AG09309 (cell line): Measurements from ENCODE around the gene ARTN.

Experiments
- DNase-seq: peaks from one replicate; pipeline ENCODE4 v3.0.0-alpha.2; 2010; ENCODE audit warnings: low read depth
- H3K4me3 ChIP-seq: 2 replicates; pipeline ENCODE4 v1.5.1; 2011; ENCODE audit warnings: mild to moderate bottlenecking, low read depth, low read length, moderate library complexity; ENCODE audit not compliant: control insufficient read depth
- TF ChIP-seq, protein P1 (sequence below): IDR thresholded peaks from 2 replicates; pipeline ENCODE4 v1.5.1; 2011; ENCODE audit warnings: mild to moderate bottlenecking, low read depth, low read length, inconsistent platforms; ENCODE audit not compliant: insufficient read depth, control insufficient read depth; ENCODE audit errors: missing control alignments

Gene ARTN

DNA sequence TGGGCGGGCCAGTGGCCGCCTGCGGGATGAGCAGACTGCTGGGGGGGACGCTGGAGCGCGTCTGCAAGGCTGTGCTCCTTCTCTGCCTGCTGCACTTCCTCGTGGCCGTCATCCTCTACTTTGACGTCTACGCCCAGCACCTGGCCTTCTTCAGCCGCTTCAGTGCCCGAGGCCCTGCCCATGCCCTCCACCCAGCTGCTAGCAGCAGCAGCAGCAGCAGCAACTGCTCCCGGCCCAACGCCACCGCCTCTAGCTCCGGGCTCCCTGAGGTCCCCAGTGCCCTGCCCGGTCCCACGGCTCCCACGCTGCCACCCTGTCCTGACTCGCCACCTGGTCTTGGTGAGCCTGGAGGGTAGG lies 47.5 kb downstream of the ARTN start:
- TF ChIP-seq, protein P1, sequence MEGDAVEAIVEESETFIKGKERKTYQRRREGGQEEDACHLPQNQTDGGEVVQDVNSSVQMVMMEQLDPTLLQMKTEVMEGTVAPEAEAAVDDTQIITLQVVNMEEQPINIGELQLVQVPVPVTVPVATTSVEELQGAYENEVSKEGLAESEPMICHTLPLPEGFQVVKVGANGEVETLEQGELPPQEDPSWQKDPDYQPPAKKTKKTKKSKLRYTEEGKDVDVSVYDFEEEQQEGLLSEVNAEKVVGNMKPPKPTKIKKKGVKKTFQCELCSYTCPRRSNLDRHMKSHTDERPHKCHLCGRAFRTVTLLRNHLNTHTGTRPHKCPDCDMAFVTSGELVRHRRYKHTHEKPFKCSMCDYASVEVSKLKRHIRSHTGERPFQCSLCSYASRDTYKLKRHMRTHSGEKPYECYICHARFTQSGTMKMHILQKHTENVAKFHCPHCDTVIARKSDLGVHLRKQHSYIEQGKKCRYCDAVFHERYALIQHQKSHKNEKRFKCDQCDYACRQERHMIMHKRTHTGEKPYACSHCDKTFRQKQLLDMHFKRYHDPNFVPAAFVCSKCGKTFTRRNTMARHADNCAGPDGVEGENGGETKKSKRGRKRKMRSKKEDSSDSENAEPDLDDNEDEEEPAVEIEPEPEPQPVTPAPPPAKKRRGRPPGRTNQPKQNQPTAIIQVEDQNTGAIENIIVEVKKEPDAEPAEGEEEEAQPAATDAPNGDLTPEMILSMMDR = no peak
- peak overlapping the region; percentile 49 for H3K4me3 ChIP-seq
- no peak for DNase-seq

DNA sequence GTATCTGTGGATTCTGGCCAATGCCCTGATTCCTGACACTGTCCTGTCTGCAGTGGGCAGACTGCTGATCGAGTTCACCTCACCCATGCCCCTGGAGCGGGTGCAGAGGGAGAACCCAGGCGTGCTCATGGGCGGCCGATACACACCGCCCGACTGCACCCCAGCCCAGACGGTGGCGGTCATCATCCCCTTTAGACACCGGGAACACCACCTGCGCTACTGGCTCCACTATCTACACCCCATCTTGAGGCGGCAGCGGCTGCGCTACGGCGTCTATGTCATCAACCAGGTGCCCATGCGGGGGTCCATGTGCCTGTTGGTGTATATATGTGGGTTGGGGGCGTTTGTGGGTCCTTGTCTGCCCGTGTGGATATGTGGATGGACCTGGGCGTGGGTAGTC lies 48.0 kb downstream of the ARTN start:
- TF ChIP-seq, protein P1 = no peak
- DNase-seq = no peak
- H3K4me3 ChIP-seq = no peak overlapping the region

DNA sequence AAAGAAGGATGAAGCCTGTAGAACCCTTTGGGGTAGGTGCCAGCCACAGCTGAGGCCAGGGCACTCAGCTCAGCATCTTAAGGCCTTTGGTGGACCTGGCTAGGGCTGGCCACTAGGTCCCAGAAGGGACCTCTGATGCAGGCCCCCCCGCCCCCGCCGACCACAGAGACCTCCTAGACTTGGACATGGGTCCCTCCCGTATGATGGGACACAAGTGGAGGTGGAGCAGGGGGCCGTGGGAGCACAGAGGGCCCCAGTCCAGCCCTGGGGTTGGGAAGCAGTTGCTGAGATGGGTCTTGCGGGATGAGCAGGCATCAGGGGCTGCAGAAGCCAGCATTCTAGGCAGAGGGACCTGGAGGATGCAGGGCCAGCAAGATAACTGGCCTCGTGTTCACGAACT lies 48.6 kb downstream of the ARTN start:
- no peak for DNase-seq
- no peak overlapping the region for H3K4me3 ChIP-seq
- TF ChIP-seq, protein P1 = no peak

DNA sequence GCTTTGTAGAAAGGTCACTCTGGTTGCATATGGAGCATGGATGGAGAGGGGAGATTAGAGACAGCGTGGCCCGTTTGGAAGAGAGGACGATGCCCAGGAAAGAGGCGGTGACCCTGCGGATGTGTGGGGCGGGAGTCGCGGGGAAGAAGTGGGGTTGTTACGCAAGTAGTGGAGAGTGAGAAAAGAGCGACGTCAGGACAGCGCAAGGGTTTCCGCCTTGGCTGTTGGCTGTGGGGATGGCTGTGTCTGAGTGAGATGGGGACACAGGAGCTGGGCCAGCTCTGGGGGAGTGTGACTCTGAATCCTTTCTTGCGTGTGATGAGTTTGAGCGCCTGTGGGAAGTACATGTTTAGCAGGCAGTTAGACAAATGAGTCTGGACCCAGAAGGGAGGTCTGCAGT lies 49.2 kb downstream of the ARTN start:
- DNase-seq = no peak
- TF ChIP-seq, protein P1 = no peak
- H3K4me3 ChIP-seq = no peak overlapping the region

DNA sequence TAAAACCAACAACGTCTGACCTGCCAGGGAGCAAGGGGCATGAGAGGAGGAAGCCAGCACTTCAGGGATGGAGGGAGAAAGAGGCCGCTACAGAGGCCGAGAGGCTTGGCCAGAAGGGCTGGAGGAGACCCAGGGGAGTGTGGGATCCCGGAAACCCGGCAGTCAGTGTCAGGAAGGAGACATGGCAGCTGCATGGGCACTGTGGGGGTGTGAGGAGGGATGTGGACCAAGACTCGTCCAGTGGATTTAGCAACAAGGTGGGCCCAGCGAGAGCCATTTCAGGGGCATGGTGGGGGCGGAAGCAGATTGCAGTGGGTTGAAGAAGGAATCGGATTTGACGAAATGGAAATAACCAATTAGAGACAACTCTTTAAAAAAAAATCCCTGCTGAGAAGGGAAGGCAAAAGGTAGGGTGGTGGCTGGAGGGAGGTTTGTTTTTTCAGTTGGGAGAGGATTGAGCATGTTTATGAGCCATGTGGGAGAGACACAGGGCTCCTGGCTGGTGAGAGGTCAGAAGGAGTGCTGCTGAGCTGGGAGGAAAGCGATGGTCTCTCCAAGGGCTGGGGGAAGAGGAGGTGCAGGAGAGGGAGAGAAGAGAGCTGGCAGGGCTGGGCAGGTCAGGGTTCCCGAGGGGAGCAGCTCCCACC lies 49.8 kb downstream of the ARTN start:
- no peak for DNase-seq
- H3K4me3 ChIP-seq = no peak overlapping the region
- TF ChIP-seq, protein P1 = no peak

DNA sequence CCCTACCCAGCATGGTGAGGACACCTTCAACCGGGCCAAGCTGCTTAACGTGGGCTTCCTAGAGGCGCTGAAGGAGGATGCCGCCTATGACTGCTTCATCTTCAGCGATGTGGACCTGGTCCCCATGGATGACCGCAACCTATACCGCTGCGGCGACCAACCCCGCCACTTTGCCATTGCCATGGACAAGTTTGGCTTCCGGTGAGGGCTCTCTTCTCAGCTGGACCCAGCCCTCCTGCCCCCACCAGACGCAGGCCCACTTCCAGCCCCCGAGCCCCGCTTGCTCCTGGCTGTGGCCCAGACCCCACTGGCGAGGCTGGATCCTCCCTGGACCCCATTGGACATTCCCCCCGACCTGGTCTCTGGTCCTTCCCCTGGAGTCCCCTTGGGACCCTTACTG lies 51.3 kb downstream of the ARTN start:
- no peak for DNase-seq
- H3K4me3 ChIP-seq = no peak overlapping the region
- TF ChIP-seq, protein P1 = no peak

DNA sequence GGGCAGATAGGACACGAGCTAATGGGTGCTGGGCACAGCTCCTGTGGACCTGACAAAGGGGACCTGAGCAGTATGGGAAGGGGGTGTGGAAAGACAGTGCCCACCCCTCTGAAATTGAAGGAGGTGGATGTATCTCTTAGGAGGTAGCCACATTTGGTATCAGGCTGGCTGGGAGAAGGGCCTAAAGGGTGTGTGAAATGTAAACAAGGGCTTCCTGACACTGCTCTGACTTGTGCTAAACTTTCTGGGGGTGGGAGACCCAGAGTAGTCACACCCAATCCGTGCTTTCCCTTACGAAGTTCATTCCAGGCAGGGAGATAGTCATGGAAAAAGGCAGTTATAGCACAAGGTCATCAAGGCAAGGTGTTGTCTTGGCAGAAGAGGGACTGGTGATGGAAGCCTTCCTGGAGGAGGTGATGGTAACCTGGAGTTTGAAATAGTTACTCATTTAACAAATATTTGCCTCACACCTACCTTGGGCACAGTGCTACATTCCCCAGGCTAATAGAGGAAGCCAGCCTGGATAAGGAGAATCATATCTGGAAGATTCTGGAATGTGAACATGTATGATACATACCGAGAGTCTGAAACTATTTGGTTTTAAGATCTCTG lies 52.5 kb downstream of the ARTN start:
- TF ChIP-seq, protein P1 = no peak
- DNase-seq = no peak
- H3K4me3 ChIP-seq = no peak overlapping the region
